Nucleus accumbens (tissue), 56 donors: ENCODE measurements around the gene CDCA4.

Experiments used
- DNase-seq, 56 donors: peaks; one replicate each; lab custom pipeline; 2025; lab: John Stamatoyannopoulos, UW

CDCA4 gene

DNA sequence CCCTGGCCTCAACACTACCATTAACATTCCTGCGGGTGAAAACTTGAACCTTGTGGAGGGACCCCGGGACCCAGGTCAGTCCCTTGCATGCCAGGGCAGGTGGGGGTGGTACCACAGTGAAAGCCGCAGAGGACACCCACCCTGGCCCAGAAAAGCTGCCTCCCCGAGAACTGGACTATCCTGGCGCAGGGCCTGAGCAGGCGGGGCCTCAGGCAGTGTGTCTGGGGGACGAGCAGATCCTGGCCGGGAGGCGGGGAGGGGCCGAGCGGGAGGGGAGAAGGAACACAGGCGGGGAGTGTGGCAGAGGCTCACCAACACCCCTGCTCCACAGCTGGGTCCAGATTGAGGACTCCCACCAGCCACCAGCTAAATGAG is 52.7 kb downstream of the CDCA4 start:
- DNase-seq, result peak in 1 of 56 donors; percentile 30

DNA sequence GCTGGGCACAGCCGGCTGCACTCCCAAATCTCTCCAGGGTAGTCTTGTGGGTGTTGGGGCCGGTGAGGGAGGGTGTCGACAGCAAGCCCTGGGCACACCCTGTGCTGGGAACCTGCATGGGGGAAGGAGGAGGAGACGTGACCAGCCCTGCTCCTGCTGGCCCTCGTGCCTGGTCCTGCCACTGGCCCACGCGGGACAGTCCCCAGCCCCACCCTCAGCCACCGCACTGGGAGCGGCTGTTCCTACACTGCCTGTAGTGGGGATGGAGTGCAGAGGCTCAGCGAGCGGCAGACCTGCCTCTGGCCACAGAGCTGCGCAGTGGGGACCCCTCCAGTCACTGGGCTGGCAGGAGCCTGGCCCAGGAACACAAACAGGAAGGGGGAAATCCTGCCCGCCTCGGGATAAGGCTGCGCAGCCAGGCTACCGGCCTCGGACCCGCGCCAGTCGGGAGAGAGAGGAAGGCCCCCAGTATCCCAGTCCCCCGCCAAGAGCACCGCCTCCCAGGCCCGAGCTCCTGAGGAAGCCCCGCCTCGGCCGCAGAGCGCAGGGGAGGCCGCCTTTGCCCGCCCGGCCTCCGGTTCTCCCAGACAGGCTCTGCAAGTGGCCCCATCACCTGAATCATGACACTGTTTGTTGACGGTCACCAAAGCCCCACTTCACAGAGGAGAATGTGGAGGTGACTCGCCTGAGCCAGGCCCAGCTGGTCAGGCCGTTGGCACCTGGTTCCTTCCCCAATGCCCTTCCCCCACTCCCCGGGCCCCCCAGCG is 53.3 kb downstream of the CDCA4 start:
- DNase-seq, result no peak

DNA sequence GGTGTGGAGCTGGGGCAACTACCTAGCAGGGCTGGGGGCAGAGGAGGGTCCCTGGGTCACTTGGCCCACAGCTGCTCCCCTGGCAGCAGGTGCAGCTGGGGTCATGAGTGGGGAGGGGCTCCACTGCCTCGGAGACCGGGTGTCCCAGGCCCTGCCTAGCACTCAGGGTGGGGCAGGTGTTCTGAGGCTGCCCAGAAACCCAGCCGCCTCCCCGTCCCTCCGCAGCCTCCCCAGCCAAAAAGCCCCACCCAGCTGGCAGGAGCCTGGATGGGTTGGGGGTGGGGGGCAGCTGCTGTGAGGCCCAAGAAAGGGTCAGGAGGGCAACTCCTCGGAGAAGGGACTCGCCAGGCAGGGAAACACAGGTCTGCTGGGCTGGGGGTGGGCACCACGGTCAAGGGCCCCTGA is 53.9 kb downstream of the CDCA4 start:
- no peak for DNase-seq

DNA sequence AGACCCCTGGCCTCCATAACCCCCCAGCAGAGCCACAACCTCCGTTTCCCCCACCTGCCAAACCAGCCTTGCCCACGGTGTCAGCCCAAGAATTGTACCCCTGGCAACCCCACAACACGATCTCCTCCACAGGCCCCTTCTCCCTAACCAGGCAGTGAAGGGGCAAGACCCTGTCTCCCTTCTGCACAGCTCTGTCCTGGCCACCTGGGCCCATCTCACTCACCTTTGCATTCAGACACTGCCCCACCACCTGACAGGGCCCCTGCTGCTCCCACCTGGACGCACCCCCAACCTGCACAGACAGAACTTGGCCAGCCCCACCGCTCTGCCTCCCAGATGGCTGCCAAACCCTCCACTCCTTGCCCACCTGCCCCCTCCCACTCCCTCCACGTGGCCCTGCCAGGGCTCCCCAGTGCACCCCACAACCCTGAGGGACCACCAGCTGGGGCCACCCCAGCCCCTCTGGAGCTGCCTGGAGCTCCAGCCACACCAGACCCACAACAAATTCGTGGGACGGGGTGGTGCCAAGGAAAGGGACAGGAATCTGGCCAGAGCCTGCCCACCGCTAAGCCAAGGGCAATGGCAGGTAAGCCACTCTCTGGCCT is 54.5 kb downstream of the CDCA4 start:
- DNase-seq, result no peak

DNA sequence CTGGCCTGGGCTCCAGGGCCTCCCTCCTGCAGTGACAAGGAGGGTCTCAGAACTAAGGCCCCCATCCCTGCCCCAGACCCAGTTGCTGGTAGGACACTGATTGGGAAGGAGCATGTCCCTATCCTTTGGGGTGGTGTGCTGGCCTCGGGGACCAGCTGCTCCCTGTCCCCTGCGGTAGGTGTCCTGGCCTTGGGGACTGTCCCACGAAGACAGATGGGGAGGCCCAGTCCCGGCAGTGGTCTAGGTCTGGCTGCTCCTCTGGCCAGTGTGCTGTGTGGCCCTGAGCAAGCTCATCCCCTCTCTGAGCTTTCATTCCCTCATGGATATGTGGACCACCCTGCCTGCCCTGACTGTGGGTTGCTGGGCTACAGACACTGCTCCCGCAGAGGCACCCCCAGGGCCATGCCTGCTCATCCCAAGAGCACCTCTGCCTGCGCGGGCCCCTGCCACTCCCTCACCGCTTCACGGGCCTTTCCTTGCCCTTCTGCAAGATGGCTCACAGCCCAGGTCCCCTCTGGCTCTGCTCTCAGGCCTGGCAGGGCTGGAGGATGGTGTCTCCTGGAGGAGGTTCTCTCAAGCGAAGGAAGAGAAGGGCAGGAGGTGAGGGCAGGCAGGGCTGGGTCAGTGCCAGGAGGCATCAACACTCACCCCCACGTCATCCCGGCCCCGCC is 55.2 kb downstream of the CDCA4 start:
- no peak for DNase-seq

DNA sequence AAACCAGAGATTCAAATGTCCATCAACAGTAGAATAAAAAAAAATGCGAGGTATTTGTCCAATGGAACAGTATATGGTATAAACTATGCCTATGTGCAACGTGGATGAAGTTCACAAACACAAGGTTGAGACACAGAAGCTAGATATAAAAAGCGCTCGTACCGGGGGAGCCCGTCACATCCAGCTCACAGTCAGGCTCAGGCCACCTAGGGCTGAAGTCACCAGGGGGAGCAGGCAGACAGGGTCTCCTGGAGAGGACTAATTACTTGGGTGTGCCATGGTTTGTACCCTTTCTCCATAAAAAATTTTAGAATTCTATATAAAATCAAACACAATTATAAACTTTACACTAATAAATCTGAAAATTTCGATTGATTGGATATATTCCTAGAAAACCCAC is 56.3 kb downstream of the CDCA4 start:
- DNase-seq, result no peak
